RWPE2 (cell line): ENCODE results near the gene EIF5.

ENCODE experiments used
- ATAC-seq: fragments of 200-7000 bp; cut with Tn5 transposase; 3 replicates; pipeline ENCODE4 v1.9.1; 2021; ENCODE audit warnings: low read depth
- DNase-seq: peaks from one replicate; pipeline ENCODE4 v3.0.0-alpha.2; 2020; ENCODE audit warnings: low spot score
- H3K27ac ChIP-seq: fragments of 450-650 bp; 2 replicates; pipeline ENCODE4 v1.5.1; 2017; ENCODE audit warnings: mild to moderate bottlenecking; ENCODE audit not compliant: poor library complexity, severe bottlenecking
- H3K27me3 ChIP-seq: fragments of 250-450 bp; sonication (Bioruptor Pico); 2 replicates; pipeline ENCODE4 v1.5.1; 2021; ENCODE audit warnings: mild to moderate bottlenecking, moderate library complexity; ENCODE audit not compliant: insufficient read depth, poor library complexity, severe bottlenecking
- H3K36me3 ChIP-seq: fragments of 250-450 bp; sonication (Bioruptor Pico); 2 replicates; pipeline ENCODE4 v1.5.1; 2020; ENCODE audit warnings: low read depth, mild to moderate bottlenecking, moderate library complexity
- H3K4me1 ChIP-seq: fragments of 250-450 bp; sonication (Bioruptor Pico); 2 replicates; pipeline ENCODE4 v1.5.1; 2021; ENCODE audit warnings: mild to moderate bottlenecking, moderate library complexity; ENCODE audit not compliant: insufficient read depth, poor library complexity, severe bottlenecking
- H3K4me3 ChIP-seq: fragments of 250-450 bp; sonication (Bioruptor Pico); 2 replicates; pipeline ENCODE4 v1.5.1; 2021; ENCODE audit warnings: mild to moderate bottlenecking, moderate library complexity; ENCODE audit not compliant: severe bottlenecking
- H3K9me3 ChIP-seq: fragments of 250-450 bp; sonication (Bioruptor Pico); 2 replicates; pipeline ENCODE4 v1.5.1; 2021; ENCODE audit warnings: mild to moderate bottlenecking, moderate library complexity; ENCODE audit not compliant: severe bottlenecking
- TF ChIP-seq, protein P1 (sequence below): fragments of 450-650 bp; IDR thresholded peaks from one replicate; pipeline ENCODE4 v1.5.1; 2017; ENCODE audit warnings: mild to moderate bottlenecking, moderate library complexity; ENCODE audit not compliant: poor library complexity, severe bottlenecking

Gene EIF5

GRCh38 chr14:103385152-103385928 lies 51.3 kb downstream of the EIF5 start, which contains the start of gene MARK3:
MARK3 (plus strand) TSS chr14:103385415; CDS start chr14:103386030, 615 bp downstream.
- ATAC-seq: peak; percentile 93
- DNase-seq: peak; percentile 98
- H3K27me3 ChIP-seq: no peaks in the 10 kb centered on the region
- peaks cover 29% of the 10 kb centered on the region for H3K36me3 ChIP-seq
- TF ChIP-seq, protein P1, sequence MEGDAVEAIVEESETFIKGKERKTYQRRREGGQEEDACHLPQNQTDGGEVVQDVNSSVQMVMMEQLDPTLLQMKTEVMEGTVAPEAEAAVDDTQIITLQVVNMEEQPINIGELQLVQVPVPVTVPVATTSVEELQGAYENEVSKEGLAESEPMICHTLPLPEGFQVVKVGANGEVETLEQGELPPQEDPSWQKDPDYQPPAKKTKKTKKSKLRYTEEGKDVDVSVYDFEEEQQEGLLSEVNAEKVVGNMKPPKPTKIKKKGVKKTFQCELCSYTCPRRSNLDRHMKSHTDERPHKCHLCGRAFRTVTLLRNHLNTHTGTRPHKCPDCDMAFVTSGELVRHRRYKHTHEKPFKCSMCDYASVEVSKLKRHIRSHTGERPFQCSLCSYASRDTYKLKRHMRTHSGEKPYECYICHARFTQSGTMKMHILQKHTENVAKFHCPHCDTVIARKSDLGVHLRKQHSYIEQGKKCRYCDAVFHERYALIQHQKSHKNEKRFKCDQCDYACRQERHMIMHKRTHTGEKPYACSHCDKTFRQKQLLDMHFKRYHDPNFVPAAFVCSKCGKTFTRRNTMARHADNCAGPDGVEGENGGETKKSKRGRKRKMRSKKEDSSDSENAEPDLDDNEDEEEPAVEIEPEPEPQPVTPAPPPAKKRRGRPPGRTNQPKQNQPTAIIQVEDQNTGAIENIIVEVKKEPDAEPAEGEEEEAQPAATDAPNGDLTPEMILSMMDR: peak; percentile 31
- H3K4me1 ChIP-seq: peaks cover 27% of the 10 kb centered on the region
- H3K4me3 ChIP-seq: peak within 1 kb of the TSS; percentile 91
- peak within 1 kb of the TSS; percentile 79 for H3K27ac ChIP-seq
- no peaks in the 10 kb centered on the region for H3K9me3 ChIP-seq

DNA sequence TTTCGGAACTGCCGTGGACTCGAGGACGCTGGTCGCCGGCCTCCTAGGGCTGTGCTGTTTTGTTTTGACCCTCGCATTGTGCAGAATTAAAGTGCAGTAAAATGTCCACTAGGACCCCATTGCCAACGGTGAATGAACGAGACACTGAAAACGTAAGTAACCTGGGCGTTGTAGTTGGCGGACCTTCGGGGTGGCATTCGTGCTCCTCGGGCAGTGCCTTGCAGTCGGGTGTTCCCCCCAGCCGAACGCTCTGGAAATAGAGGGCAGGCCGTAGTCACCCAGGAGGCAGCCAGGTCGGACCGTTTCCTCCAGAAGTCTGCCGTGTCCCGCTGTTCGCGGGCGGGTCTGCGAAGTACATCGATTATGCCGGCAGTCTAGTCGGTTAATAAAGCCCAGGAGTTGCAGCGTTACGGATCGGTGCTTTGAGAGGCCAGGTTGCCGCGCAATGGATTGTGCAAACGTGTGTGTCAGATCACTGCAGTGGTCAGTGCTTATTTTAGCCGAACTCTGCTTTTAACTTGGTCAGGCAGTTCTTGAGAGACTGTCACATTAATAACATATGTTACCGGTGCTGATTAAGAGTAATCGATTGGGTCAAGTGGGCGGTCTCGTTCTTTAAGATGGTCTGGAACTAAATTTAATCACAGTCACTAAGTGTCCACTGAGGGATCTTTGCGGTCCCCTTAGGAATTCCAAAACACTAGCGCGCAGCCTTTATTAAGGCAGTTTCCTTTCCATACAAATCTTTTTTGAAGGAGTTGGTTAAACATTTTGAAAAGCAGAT lies 52.1 kb downstream of the EIF5 start:
- ATAC-seq (no peak), DNase-seq (no peak)
- peak overlapping the region; percentile 79 for H3K27ac ChIP-seq
- peaks cover 29% of the 10 kb centered on the region for H3K36me3 ChIP-seq
- H3K4me1 ChIP-seq: peaks cover 27% of the 10 kb centered on the region
- no peaks in the 10 kb centered on the region for H3K9me3 ChIP-seq
- H3K27me3 ChIP-seq: no peaks in the 10 kb centered on the region
- H3K4me3 ChIP-seq: peak overlapping the region; percentile 91
- TF ChIP-seq, protein P1: no peak

DNA sequence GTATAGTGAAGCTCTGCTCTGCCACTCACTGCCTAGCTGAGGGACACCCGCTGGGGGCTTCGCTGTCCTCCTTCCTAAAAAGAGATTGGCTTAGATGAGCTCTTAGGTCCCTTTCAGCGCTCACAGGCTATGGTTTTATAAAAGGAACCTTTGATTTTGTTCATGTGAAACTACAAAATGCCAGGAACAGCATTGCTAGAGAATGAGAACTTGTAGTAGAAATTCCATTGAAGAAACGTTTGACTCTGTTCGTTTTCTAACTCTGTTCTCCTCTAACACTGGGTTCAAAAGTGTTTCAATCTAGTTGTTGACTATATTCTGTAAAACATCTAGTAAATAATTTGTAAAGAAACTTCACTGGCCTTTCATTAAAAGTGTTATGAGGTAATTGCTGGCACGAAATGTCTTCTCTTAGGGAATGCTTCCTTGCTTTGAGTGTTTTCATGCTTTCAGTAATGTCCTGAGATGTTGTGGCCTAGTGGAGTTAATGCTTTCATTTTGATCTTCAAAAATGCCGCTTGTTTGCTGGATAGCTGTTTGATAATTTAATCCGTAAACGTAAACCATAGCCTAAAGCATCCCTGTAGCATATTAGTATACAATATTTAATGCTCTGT lies 52.8 kb downstream of the EIF5 start:
- H3K4me3 ChIP-seq: peak overlapping the region; percentile 91
- no peaks in the 10 kb centered on the region for H3K27me3 ChIP-seq
- DNase-seq (no peak), ATAC-seq (no peak)
- no peaks in the 10 kb centered on the region for H3K9me3 ChIP-seq
- peak overlapping the region; percentile 79 for H3K27ac ChIP-seq
- peaks cover 29% of the 10 kb centered on the region for H3K36me3 ChIP-seq
- TF ChIP-seq, protein P1: no peak
- peaks cover 27% of the 10 kb centered on the region for H3K4me1 ChIP-seq

- no peak for ATAC-seq
- peaks cover 29% of the 10 kb centered on the region for H3K4me1 ChIP-seq
- H3K9me3 ChIP-seq: no peaks in the 10 kb centered on the region
- no peak for DNase-seq
- TF ChIP-seq, protein P1: no peak
- peak overlapping the region; percentile 79 for H3K27ac ChIP-seq
- H3K27me3 ChIP-seq: no peaks in the 10 kb centered on the region
- H3K4me3 ChIP-seq: no peak overlapping the region
- H3K36me3 ChIP-seq: peaks cover 29% of the 10 kb centered on the region
Measured at GRCh38 chr14:103388664-103389063, 54.6 kb downstream of the EIF5 start.
